ENCODE measurements around the gene ECHDC1. TPM values are rescaled to one million over a fixed set of nuclear protein-coding genes. Genes with fewer than 3 reads are reported as not detected.

ECHDC1 gene
- total and polyA plus RNA-seq, 2 of the 4 experiments (the other 2 are of a cell fraction): 33.1 to 40.3 TPM

DNA sequence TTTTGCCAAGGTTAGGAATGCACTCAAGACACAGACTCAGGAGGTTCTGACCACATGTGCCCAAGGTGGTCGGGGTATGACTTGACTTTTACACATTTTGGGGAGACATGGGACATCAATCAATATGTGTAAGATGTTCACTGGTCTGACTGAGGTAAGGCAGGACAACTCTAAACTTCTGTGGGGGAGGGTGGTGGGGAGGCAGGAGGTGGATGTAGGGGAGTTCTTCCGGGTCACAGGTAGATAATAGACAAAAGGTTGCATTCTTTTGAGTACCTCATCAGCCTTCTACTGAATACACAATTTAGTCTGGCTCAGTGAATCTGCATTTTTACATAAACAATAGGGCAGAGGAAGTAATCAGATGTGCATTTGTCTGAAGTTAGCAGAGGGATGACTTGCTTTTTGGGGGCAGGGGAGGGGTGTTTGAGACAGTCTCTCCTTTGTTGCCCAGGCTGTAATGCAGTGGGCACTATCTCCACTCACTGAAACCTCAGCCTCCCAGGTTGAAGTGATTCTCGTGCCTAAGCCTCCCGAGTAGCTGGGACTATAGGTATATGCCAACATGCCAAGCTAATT is 10.9 kb downstream of the ECHDC1 start:
- Histone ChIP-seq H2BK120ac (ENCODE audit: low read depth, low read length) (no peak overlapping the region), H2BK5ac (ENCODE audit: low read depth, low read length, poor library complexity, severe bottlenecking) (peak overlapping the region; percentile 33), H3K4me1 (ENCODE audit: control insufficient read depth, insufficient read depth, low read length) (peaks cover 7% of the 10 kb centered on the region; the same call in 1 of the 2 replicates), H3K18ac (ENCODE audit: low read depth, low read length) (no peak overlapping the region), H3K36me3 (ENCODE audit: control insufficient read depth, insufficient read depth, low read length) (0 out of 2 replicates have a peak, but pooled peaks cover 3% of the 10 kb centered on the region), H4K5ac (ENCODE audit: low read depth, low read length) (peak overlapping the region; percentile 68; the same call in 1 of the 2 replicates), H3K27me3 (ENCODE audit: control insufficient read depth, insufficient read depth, low read length) (no peaks in the 10 kb centered on the region), H4K8ac (ENCODE audit: low read depth in 2 of 2, low read length in 2 of 2) (peak overlapping the region in 1 of 2 experiments; percentile 21; a peak in 1 of 4 replicates), H2AK5ac (ENCODE audit: low read depth, low read length) (peak overlapping the region; percentile 57; the same call in 1 of the 2 replicates), H4K20me1 (ENCODE audit: insufficient read depth, low read length) (peaks cover 15% of the 10 kb centered on the region), H4K91ac (ENCODE audit: insufficient read depth, low read depth, low read length) (no peak overlapping the region), H3K27ac (ENCODE audit: insufficient read depth, low read length) (no peak overlapping the region), H3K23ac (ENCODE audit: low read depth, low read length) (no peak overlapping the region), H3K4me2 (ENCODE audit: low read depth, low read length) (no peak overlapping the region), H3K9me1 (ENCODE audit: insufficient read depth, low read length) (peaks cover 7% of the 10 kb centered on the region), H2AK9ac (replicated peaks; ENCODE audit: low read depth, low read length, poor library complexity) (peak overlapping the region; percentile 9), H2BK15ac (ENCODE audit: low read depth, low read length) (no peak overlapping the region), H2BK20ac (ENCODE audit: low read depth, low read length) (no peak overlapping the region), H2AFZ (replicated peaks; ENCODE audit: low read length, poor library complexity) (no peak overlapping the region), H3K9ac (ENCODE audit: low read depth, low read length) (no peak overlapping the region), H3K4me3 (ENCODE audit: insufficient read depth, low read depth, low read length) (no peak overlapping the region), H3K79me1 (ENCODE audit: low read depth in 1 of 2, low read length in 2 of 2) (peaks cover 4 to 34% of the 10 kb centered on the region in 2 experiments), H3K56ac (ENCODE audit: extremely low read depth, insufficient read depth, low read length) (no peak overlapping the region), H3K9me3 (ENCODE audit: control insufficient read depth, insufficient read depth, low read length) (no peaks in the 10 kb centered on the region), H3K14ac (replicated peaks; ENCODE audit: low read depth, low read length) (no peak overlapping the region), H3K4ac (ENCODE audit: low read depth, low read length) (no peak overlapping the region)
- 88% methylated on average over 1 of the region's 4 CpGs; no CpG with 5 or more reads in 1 of the 2 experiments for WGBS, 2 experiments (ENCODE audit: extremely low coverage in 2 of 2, insufficient read length in 1 of 2)
- intact Hi-C loops (cut with micrococcal nuclease) (no loop called here), in situ Hi-C loops (cut with MboI; ENCODE audit: low sequenced_read_pairs) (no loop called here), dilution Hi-C loops (cut with HindIII; ENCODE audit: low sequenced_read_pairs, unreplicated experiment) (no loop called here)
- DNase-seq (no peak), ATAC-seq (ENCODE audit: low read depth) (peak; percentile 36; the same call in 1 of the 2 replicates)
- ChIA-PET CTCF (interaction anchor here (1.3 to 1.6 kb wide), 2 partner anchors 132 to 184 kb away, joined by 3 to 5 read pairs; no protein-coding TSS in a partner anchor), POLR2A (ENCODE audit: unreplicated experiment) (no interaction called here)
- no TSS peak for BruUV-seq (replicated peaks)
- no peak for TF ChIP-seq MXI1 (IDR thresholded peaks at IDR 0.05; ENCODE audit: borderline replicate concordance, low read depth, low read length)
- TF ChIP-seq POLR2A (IDR thresholded peaks at IDR 0.05; ENCODE audit: low read depth, low read length): no peak
- TF ChIP-seq, protein P1, sequence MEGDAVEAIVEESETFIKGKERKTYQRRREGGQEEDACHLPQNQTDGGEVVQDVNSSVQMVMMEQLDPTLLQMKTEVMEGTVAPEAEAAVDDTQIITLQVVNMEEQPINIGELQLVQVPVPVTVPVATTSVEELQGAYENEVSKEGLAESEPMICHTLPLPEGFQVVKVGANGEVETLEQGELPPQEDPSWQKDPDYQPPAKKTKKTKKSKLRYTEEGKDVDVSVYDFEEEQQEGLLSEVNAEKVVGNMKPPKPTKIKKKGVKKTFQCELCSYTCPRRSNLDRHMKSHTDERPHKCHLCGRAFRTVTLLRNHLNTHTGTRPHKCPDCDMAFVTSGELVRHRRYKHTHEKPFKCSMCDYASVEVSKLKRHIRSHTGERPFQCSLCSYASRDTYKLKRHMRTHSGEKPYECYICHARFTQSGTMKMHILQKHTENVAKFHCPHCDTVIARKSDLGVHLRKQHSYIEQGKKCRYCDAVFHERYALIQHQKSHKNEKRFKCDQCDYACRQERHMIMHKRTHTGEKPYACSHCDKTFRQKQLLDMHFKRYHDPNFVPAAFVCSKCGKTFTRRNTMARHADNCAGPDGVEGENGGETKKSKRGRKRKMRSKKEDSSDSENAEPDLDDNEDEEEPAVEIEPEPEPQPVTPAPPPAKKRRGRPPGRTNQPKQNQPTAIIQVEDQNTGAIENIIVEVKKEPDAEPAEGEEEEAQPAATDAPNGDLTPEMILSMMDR (conservative IDR thresholded peaks at IDR 0.05; ENCODE audit: low read depth, low read length): no peak
- TF ChIP-seq RCOR1 (IDR thresholded peaks at IDR 0.05; ENCODE audit: insufficient replicate concordance, low read length): no peak
- no peak for TF ChIP-seq RAD21 (IDR thresholded peaks at IDR 0.05; ENCODE audit: low read length)
- no peak for TF ChIP-seq SMC3 (IDR thresholded peaks at IDR 0.05; ENCODE audit: low read depth, low read length)
- no peak for TF ChIP-seq CHD1 (IDR thresholded peaks at IDR 0.05; ENCODE audit: low read depth, low read length)
- TF ChIP-seq RFX5 (IDR thresholded peaks at IDR 0.05; ENCODE audit: low read depth, low read length): no peak
- no peak for TF ChIP-seq FOS (IDR thresholded peaks at IDR 0.05; ENCODE audit: low read depth, low read length)
- TF ChIP-seq MAZ (IDR thresholded peaks at IDR 0.05; ENCODE audit: borderline replicate concordance, low read depth, low read length): no peak
- no peak for TF ChIP-seq NFE2L2 (IDR thresholded peaks at IDR 0.05; ENCODE audit: low read depth, low read length)
- no peak for TF ChIP-seq MAFK (IDR thresholded peaks at IDR 0.05; ENCODE audit: low read depth, low read length)
- no peak for TF ChIP-seq BHLHE40 (IDR thresholded peaks at IDR 0.05; ENCODE audit: low read depth, low read length)

All from IMR-90 (cell line).